ENCODE data around the gene SRPK3.

SRPK3 gene

GRCh38 chrX:153770601-153771414 lies 10.0 kb upstream of the SRPK3 start:
- no peak for DNase-seq (ENCODE audit: low read depth in 2 of 2)

GRCh38 chrX:153771415-153772315 lies 9.2 kb upstream of the SRPK3 start:
- DNase-seq (ENCODE audit: low read depth in 2 of 2): no peak

DNA sequence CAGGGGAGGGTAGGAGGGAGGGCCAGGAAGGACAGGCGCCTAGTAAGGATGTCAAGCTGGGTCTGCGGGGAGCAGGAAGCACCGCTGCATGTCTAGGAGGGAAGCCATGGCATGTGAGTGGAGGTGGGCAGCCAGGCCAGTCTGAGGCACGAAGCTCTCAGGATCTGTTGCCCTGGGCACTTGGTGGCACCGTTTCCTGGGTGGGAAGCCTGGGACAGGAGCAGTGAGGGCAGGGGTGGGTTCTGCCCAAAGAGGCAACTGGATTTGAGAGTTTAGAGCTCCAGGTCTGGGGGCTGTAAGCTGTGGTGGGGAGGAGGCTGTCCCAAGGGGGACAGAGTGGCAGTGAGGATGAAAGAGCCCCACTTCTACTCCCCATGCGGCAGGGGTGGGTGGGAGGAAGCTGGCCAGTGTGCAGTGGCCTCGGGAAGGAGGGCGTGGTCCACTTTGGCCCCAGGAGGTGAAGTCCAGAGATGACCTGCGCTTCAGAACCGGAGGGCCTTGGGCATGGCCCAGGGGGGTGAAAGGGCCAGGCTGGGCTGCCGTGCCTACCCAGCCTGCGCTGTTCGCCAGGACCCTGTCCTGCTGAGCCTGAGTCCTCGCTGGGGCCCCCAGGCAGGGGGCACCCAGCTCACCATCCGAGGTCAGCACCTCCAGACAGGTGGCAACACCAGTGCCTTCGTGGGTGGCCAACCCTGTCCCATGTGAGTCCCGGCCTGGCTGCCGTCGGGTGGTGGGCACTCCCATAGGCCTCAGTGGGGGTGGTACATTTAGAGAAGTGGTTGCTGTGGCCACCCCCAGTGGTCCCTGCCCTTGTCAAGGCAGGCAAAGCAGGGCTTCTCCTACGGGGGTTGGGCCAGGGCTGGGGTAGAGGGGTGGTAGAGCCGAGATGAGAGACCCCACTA lies 8.3 kb upstream of the SRPK3 start:
- DNase-seq (ENCODE audit: low read depth in 2 of 2): no peak

DNA sequence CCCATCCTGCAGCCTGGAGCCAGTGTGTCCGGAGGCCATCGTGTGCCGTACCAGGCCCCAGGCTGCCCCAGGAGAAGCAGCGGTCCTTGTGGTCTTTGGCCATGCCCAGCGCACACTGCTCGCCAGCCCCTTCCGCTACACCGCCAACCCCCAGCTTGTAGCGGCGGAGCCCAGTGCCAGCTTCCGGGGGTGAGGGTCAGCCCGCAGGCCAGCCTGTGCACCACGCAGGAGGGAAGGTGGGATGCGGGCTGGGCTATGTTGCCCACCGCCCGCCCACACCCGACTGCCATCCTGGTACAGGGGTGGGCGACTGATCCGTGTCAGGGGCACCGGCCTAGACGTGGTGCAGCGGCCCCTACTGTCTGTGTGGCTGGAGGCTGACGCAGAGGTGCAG lies 7.6 kb upstream of the SRPK3 start:
- no peak for DNase-seq (ENCODE audit: low read depth in 2 of 2)

DNA sequence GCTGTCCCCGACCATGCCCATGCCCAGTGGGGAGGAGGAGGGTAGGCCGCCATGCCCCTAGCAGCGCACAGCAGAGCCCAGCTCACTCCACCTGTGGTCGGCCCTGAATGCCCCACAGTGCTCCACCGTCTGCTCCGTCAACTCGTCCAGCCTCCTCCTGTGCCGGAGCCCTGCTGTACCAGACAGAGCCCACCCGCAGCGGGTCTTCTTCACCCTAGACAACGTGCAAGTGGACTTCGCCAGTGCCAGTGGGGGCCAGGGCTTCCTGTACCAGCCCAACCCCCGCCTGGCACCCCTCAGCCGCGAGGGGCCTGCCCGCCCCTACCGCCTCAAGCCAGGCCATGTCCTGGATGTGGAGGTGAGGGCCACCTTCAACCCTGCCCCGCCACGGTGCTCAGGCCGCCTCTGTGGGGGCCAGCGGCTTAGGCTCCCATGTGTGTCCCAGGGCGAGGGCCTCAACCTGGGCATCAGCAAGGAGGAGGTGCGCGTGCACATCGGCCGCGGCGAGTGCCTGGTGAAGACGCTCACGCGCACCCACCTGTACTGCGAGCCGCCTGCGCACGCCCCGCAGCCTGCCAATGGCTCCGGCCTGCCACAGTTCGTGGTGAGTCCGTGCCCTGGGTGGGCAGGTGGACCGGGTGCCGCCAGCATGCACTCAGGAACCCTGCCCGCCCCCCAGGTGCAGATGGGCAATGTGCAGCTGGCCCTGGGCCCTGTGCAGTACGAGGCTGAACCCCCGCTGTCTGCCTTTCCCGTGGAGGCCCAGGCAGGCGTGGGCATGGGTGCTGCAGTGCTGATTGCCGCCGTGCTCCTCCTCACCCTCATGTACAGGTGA lies 6.9 kb upstream of the SRPK3 start:
- DNase-seq (ENCODE audit: low read depth in 2 of 2): no peak

- DNase-seq (ENCODE audit: low read depth in 2 of 2): no peak
Measured at GRCh38 chrX:153774576-153775292, 6.1 kb upstream of the SRPK3 start.

- DNase-seq (ENCODE audit: low read depth in 2 of 2): no peak
Measured at GRCh38 chrX:153775293-153776119, 5.3 kb upstream of the SRPK3 start.

GRCh38 chrX:153776120-153776599 lies 4.7 kb upstream of the SRPK3 start:
- DNase-seq (ENCODE audit: low read depth in 2 of 2): no peak

- no peak for DNase-seq (ENCODE audit: low read depth in 2 of 2)
Measured at GRCh38 chrX:153776611-153777045, 4.2 kb upstream of the SRPK3 start.

GRCh38 chrX:153777261-153778090 lies 3.4 kb upstream of the SRPK3 start:
- no peak for DNase-seq (ENCODE audit: low read depth in 2 of 2)

DNA sequence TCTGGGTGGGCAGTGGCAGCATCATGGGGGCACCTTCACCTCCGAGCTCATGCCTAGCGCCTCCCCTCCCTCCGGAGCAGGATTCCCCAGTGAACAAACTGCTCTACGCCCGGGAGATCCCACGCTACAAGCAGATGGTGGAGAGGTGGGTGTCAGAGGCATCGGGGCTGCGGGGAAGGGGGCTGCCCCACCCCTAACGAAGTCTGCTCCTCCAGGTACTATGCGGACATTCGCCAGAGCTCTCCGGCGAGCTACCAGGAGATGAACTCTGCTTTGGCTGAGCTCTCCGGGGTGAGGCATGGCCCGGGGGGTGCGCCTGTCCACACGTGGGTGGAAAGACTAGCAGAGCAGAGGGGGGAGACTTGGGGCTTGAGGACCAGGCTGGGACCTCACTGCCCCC lies 2.7 kb upstream of the SRPK3 start:
- no peak for DNase-seq (ENCODE audit: low read depth in 2 of 2)

- no peak for DNase-seq (ENCODE audit: low read depth in 2 of 2)
Measured at GRCh38 chrX:153778684-153779101, 2.1 kb upstream of the SRPK3 start.

DNA sequence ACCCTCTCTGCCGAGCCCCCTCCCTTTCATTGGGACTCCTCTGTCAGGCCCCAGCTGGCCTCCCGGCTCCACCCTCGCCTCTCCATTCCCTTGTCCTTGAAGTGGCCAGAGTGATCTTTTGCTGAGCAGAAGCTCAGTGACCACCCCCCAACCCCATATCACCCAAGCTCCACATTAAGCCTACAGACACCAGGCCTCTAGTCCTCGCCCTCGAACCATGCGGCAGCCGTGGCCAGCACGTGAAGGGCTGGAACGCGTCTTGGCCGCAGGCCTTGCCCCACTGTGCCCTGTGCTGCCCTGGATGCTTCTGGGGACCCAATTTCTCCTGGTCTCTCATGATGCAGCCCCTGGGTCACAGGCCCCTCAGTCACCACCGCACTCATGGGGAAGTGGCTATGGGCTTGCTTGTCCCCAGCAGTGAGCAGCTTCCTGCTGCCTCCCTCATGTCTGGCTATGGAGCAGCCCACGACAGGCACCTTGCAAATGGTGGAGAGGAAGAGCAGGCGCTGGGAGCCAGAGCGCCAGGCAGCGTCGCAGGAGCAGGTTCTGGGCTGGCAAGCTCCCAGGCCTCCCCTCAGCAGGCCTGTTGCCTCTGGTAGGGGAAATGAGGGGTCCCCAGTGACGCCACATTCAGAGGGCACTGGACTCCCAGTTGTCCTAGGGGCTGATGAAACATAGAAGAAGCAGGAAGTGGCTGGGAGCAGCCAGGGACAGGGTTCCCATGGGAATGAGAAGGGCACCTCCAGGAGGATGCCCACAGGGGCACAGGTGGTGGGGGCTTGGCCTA lies 757 bp upstream of the SRPK3 start:
- DNase-seq (ENCODE audit: low read depth in 2 of 2): no peak

- no peak for DNase-seq (ENCODE audit: low read depth in 2 of 2)
Measured at GRCh38 chrX:153781428-153782047, 697 bp downstream of the SRPK3 start.

DNA sequence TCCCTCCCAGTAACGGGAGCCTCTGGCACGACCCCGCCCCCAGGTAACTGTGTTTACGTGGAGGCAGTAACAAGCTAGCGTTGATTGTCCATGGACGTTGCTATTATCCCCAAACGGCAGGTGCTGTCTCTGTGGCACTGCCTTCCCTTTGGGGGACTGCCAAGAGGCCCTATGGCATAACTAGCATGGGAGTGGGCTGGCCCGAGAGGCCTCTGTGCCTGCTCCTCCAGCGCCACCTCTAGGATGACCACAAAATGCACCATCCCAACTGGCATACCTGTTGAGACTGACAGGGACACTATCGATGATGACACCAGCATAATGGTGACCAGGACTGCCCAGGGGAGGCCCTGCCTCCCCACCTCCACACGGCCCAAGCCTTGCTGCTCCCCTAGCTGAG lies 1.5 kb downstream of the SRPK3 start:
- DNase-seq (ENCODE audit: low read depth in 2 of 2): no peak

- DNase-seq (ENCODE audit: low read depth in 2 of 2): no peak
Measured at GRCh38 chrX:153782871-153783270, 2.0 kb downstream of the SRPK3 start.
